ENCODE results near the gene MOB3B.

- TF ChIP-seq, protein P1, sequence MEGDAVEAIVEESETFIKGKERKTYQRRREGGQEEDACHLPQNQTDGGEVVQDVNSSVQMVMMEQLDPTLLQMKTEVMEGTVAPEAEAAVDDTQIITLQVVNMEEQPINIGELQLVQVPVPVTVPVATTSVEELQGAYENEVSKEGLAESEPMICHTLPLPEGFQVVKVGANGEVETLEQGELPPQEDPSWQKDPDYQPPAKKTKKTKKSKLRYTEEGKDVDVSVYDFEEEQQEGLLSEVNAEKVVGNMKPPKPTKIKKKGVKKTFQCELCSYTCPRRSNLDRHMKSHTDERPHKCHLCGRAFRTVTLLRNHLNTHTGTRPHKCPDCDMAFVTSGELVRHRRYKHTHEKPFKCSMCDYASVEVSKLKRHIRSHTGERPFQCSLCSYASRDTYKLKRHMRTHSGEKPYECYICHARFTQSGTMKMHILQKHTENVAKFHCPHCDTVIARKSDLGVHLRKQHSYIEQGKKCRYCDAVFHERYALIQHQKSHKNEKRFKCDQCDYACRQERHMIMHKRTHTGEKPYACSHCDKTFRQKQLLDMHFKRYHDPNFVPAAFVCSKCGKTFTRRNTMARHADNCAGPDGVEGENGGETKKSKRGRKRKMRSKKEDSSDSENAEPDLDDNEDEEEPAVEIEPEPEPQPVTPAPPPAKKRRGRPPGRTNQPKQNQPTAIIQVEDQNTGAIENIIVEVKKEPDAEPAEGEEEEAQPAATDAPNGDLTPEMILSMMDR (IDR thresholded peaks at IDR 0.05), result no peak
- no peak for TF ChIP-seq POLR2A (IDR thresholded peaks at IDR 0.05)
These were observed 87.2 kb downstream of the MOB3B start for GRCh38 chr9:27442464-27442863.
